Epithelial cell of esophagus (primary cell): Measurements from ENCODE around the gene NLRP6.
"Not testable (repeated sequence)": the region's sequence is repeated elsewhere in the genome, so short reads cannot be mapped to it uniquely, and the experiment has no call there.

ENCODE experiments used
- DNase-seq: peaks from one replicate; pipeline ENCODE4 v3.0.0; 2010; ENCODE audit warnings: low read depth
- H3K4me3 ChIP-seq: 2 replicates; pipeline ENCODE4 v1.5.1; 2011; ENCODE audit warnings: mild to moderate bottlenecking, low read length, control low read depth
- CTCF ChIP-seq: IDR thresholded peaks from 2 replicates; pipeline ENCODE4 v1.5.1; 2011; ENCODE audit warnings: low read depth, mild to moderate bottlenecking, low read length, control low read depth, inconsistent platforms; ENCODE audit not compliant: insufficient read depth; ENCODE audit errors: missing control alignments

The NLRP6 gene

GRCh38 chr11:236774-237767 lies 41.1 kb upstream of the NLRP6 start, which contains the start of gene PSMD13:
Gene PSMD13, plus strand, starts transcription at chr11:236976. Its CDS starts 74 bp downstream, at chr11:237050.
- no peak for TF ChIP-seq CTCF
- peak; percentile 81 for DNase-seq
- H3K4me3 ChIP-seq = peak within 1 kb of the TSS; percentile 98

- DNase-seq, H3K4me3 ChIP-seq: not testable (repeated sequence)
Observed at GRCh38 chr11:238346-238745, 39.9 kb upstream of the NLRP6 start.

- no peak for DNase-seq
- no peak overlapping the region for H3K4me3 ChIP-seq
- TF ChIP-seq CTCF = no peak
Observed at GRCh38 chr11:240315-240714, 37.9 kb upstream of the NLRP6 start.

- DNase-seq = no peak
- TF ChIP-seq CTCF = no peak
- H3K4me3 ChIP-seq = no peak overlapping the region
Observed at GRCh38 chr11:241634-242033, 36.6 kb upstream of the NLRP6 start.

GRCh38 chr11:244376-244775 lies 33.8 kb upstream of the NLRP6 start:
- no peak overlapping the region for H3K4me3 ChIP-seq
- no peak for TF ChIP-seq CTCF
- DNase-seq = no peak

- DNase-seq = no peak
- no peak for TF ChIP-seq CTCF
- H3K4me3 ChIP-seq = no peak overlapping the region
Observed at GRCh38 chr11:249062-249461, 29.1 kb upstream of the NLRP6 start.

- no peak for TF ChIP-seq CTCF
- no peak for DNase-seq
- H3K4me3 ChIP-seq = no peak overlapping the region
Observed at GRCh38 chr11:250274-250673, 27.9 kb upstream of the NLRP6 start.
